Thymus (tissue), 11 donors: ENCODE data around the gene CWH43. TPM values are rescaled to one million over a fixed set of nuclear protein-coding genes. Genes with fewer than 3 reads are reported as not detected.
"Not testable (repeated sequence)": the region's sequence is repeated elsewhere in the genome, so short reads cannot be mapped to it uniquely, and the experiment has no call there.

Experiments
- DNase-seq, 9 donors: peaks; one replicate each; pipeline ENCODE4 v3.0.0-alpha.2; 2013; ENCODE audit warnings: low spot score in 9 of 9, low read depth in 6 of 9, missing footprints in 1 of 9
- H3K27ac ChIP-seq, 2 donors: one replicate each; pipeline ENCODE4 v1.5.1; 2013; ENCODE audit warnings: control low read depth in 1 of 2, low read depth in 1 of 2, low read length in 1 of 2, mild to moderate bottlenecking in 1 of 2, moderate library complexity in 1 of 2
- H3K27me3 ChIP-seq, 2 donors: one replicate each; pipeline ENCODE4 v1.5.1; 2013; ENCODE audit warnings: low read length in 1 of 2; ENCODE audit not compliant: control insufficient read depth in 2 of 2, insufficient read depth in 1 of 2
- H3K36me3 ChIP-seq, 2 donors: one replicate each; pipeline ENCODE4 v1.5.1; 2013; ENCODE audit warnings: low read length in 1 of 2, mild to moderate bottlenecking in 1 of 2, moderate library complexity in 1 of 2; ENCODE audit not compliant: control insufficient read depth in 2 of 2, insufficient read depth in 2 of 2
- H3K4me1 ChIP-seq, 2 donors: one replicate each; pipeline ENCODE4 v1.5.1; 2013; ENCODE audit warnings: low read length in 2 of 2; ENCODE audit not compliant: control insufficient read depth in 2 of 2, insufficient read depth in 2 of 2
- H3K4me3 ChIP-seq, 2 donors: one replicate each; pipeline ENCODE4 v1.5.1; 2013; ENCODE audit warnings: low read length in 2 of 2, control low read depth in 1 of 2, mild to moderate bottlenecking in 1 of 2
- H3K9me3 ChIP-seq, 2 donors: one replicate each; pipeline ENCODE4 v1.5.1; 2013; ENCODE audit warnings: low read length in 1 of 2, mild to moderate bottlenecking in 1 of 2; ENCODE audit not compliant: control insufficient read depth in 2 of 2, insufficient read depth in 1 of 2
- WGBS: extraction: QIAGEN DNeasy Blood & Tissue Kit; methylation state at CpG from one replicate; pipeline ENCODE4 v1.1.7; 2013; 5-methylcytosine and 5-hydroxymethylcytosine counted together
- polyA plus RNA-seq: library from polyadenylated mRNA; stranded (reverse); fragments of 200-250 nt; gene quantifications from one replicate; pipeline ENCODE4 v1.2.3, GENCODE V29; 2013
- total RNA-seq: library from RNA; stranded (reverse); fragments of 120-200 nt; gene quantifications from one replicate; pipeline ENCODE4 v1.2.4, GENCODE V29; 2013
- donor health status: healthy.

CWH43 gene
- total and polyA plus RNA-seq, 2 donors, result 0.09 to 1.3 TPM

- Histone ChIP-seq H3K4me3 (no peak overlapping the region), H3K36me3 (no peaks in the 10 kb centered on the region), H3K27ac (no peak overlapping the region), H3K27me3 (no peaks in the 10 kb centered on the region), H3K9me3 (no peaks in the 10 kb centered on the region), H3K4me1 (peaks cover 0 to 11% of the 10 kb centered on the region in 2 donors)
- DNase-seq, result no peak
Measured at GRCh38 chr4:48949086-48949485, 37.0 kb upstream of the CWH43 start.

GRCh38 chr4:48949518-48950219 lies 36.4 kb upstream of the CWH43 start:
- no peaks in the 10 kb centered on the region for H3K9me3 ChIP-seq
- WGBS, result 95% methylated on average over 4 of the region's 4 CpGs
- no peak for DNase-seq
- no peaks in the 10 kb centered on the region for H3K27me3 ChIP-seq
- H3K4me3 ChIP-seq, result no peak overlapping the region
- peaks cover 0 to 5% of the 10 kb centered on the region in 2 donors for H3K4me1 ChIP-seq
- H3K36me3 ChIP-seq, result no peaks in the 10 kb centered on the region
- H3K27ac ChIP-seq, result no peak overlapping the region

- H3K36me3 ChIP-seq, result no peaks in the 10 kb centered on the region
- H3K27me3 ChIP-seq, result no peaks in the 10 kb centered on the region
- 98% methylated on average over 2 of the region's 2 CpGs for WGBS
- H3K4me1 ChIP-seq, result no peaks in the 10 kb centered on the region
- H3K4me3 ChIP-seq, result no peak overlapping the region
- H3K9me3 ChIP-seq, result no peaks in the 10 kb centered on the region
- H3K27ac ChIP-seq, result no peak overlapping the region
- DNase-seq, result no peak
Measured at GRCh38 chr4:48954314-48954713, 31.8 kb upstream of the CWH43 start.

- H3K4me1 ChIP-seq, H3K27ac ChIP-seq, H3K9me3 ChIP-seq, DNase-seq, H3K4me3 ChIP-seq, H3K36me3 ChIP-seq, H3K27me3 ChIP-seq: not testable (repeated sequence)
- WGBS, result 95% methylated on average over 5 of the region's 5 CpGs
Measured at GRCh38 chr4:48957366-48957765, 28.7 kb upstream of the CWH43 start.

GRCh38 chr4:48958582-48958981 lies 27.5 kb upstream of the CWH43 start:
- DNase-seq, result no peak
- no peak overlapping the region for H3K27ac ChIP-seq
- WGBS, result 96% methylated on average over 2 of the region's 2 CpGs
- no peak overlapping the region for H3K4me3 ChIP-seq
- no peaks in the 10 kb centered on the region for H3K27me3 ChIP-seq
- H3K36me3 ChIP-seq, result no peaks in the 10 kb centered on the region
- H3K4me1 ChIP-seq, result no peaks in the 10 kb centered on the region
- no peaks in the 10 kb centered on the region for H3K9me3 ChIP-seq

- no peaks in the 10 kb centered on the region for H3K4me1 ChIP-seq
- 95% methylated on average over 3 of the region's 3 CpGs for WGBS
Measured at GRCh38 chr4:48960988-48961635, 25.0 kb upstream of the CWH43 start.

GRCh38 chr4:48962636-48963035 lies 23.4 kb upstream of the CWH43 start:
- Histone ChIP-seq H3K27me3 (no peaks in the 10 kb centered on the region), H3K36me3 (no peaks in the 10 kb centered on the region), H3K4me1 (no peaks in the 10 kb centered on the region), H3K4me3 (no peak overlapping the region), H3K9me3 (no peaks in the 10 kb centered on the region), H3K27ac (no peak overlapping the region)
- 96% methylated on average over 5 of the region's 5 CpGs for WGBS
- no peak for DNase-seq

More at GRCh38 chr4:48960988-48961635, 25.0 kb upstream of the CWH43 start:
- no peaks in the 10 kb centered on the region for H3K27me3 ChIP-seq
- H3K9me3 ChIP-seq, result no peaks in the 10 kb centered on the region
- no peak for DNase-seq
- no peaks in the 10 kb centered on the region for H3K36me3 ChIP-seq
- no peak overlapping the region for H3K4me3 ChIP-seq
- H3K27ac ChIP-seq, result no peak overlapping the region

GRCh38 chr4:48963042-48963679 lies 22.9 kb upstream of the CWH43 start:
- peak; percentile 24 to 81 (median 61) for DNase-seq
- Histone ChIP-seq H3K4me1 (no peaks in the 10 kb centered on the region), H3K27ac (no peak overlapping the region), H3K36me3 (no peaks in the 10 kb centered on the region), H3K9me3 (no peaks in the 10 kb centered on the region), H3K4me3 (no peak overlapping the region), H3K27me3 (no peaks in the 10 kb centered on the region)
- WGBS, result 23% methylated on average over 5 of the region's 5 CpGs

- no peaks in the 10 kb centered on the region for H3K36me3 ChIP-seq
- no peaks in the 10 kb centered on the region for H3K27me3 ChIP-seq
- no peak overlapping the region for H3K27ac ChIP-seq
- no peak overlapping the region for H3K4me3 ChIP-seq
- H3K9me3 ChIP-seq, result no peaks in the 10 kb centered on the region
- H3K4me1 ChIP-seq, result no peaks in the 10 kb centered on the region
- no peak for DNase-seq
Measured at GRCh38 chr4:48967101-48967500, 19.0 kb upstream of the CWH43 start.
